NCI-H2196 treated with DMSO at 0.1 percent for 48 hours (cell line): ENCODE results near the gene TMEM43.
A peak's percentile ranks its signal among the peaks of the same experiment; 100 is the strongest.

ENCODE experiments used
- DNase-seq: peaks from one replicate; lab custom pipeline; 2025; ENCODE audit not compliant: unreplicated experiment; lab: John Stamatoyannopoulos, UW

The TMEM43 gene

DNA sequence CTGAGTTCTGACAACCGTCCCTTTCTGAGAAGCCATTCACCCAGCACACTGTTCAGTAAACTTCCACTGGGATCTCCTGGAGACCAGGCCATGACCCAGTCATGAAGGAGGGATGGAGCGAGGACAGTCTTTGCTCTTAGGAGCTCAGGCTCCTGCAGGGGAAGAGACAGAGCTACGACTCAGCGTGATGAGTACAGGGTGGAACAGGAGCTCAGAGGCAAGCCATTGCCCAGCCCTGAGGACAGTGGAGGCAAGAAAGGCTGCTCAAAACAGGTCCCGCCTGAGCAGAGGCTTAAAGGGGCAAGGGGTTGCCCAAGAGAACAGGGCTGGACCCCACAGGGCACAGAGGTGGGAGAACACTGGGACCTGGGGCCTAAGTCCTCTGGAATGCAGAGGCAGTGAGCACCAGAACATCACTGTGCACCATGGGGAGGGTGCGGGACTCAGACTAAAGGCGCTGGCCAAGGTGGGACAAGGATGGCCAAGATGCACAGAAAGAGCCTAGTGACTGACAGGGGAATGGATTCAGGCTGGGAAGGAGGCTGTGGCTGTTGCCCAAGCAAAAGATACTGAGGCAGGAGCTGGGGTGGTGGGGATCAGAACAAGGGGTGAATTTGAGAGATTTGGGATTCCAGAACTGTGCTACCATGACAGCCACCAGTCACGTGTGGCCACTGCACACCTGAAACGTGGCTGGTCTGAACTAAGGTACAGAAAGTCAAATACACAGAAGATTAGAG is 25.8 kb downstream of the TMEM43 start:
- DNase-seq, result no peak

DNA sequence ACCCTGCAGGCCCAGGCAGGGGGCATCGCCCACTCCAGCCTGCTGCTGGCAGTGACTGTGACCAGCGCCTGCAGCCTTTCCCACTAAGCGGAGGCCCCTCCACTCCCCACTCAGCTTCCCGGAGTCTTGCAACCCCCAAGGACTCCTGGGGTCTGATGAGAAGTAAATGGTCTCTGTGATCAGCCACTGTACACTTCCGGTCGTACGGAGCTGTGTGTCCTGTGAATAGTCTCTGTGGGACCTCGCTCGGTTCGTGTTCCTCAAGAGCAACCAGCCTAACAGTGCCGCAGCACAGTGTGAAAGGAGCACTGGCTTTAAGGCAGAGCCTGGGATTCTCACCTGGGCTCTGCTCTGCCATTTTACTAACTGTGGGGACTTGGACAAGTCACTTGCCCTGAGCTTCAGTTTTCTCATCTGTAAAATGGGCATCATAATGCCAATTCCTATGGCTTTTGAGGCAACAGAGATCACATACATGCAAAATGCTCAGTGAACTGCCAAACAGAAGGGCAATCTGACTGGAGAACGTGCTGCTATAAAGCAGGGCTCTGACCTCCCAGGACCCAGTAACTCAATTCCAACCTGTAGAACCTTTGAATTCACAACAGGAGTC is 26.7 kb downstream of the TMEM43 start:
- DNase-seq, result no peak

DNA sequence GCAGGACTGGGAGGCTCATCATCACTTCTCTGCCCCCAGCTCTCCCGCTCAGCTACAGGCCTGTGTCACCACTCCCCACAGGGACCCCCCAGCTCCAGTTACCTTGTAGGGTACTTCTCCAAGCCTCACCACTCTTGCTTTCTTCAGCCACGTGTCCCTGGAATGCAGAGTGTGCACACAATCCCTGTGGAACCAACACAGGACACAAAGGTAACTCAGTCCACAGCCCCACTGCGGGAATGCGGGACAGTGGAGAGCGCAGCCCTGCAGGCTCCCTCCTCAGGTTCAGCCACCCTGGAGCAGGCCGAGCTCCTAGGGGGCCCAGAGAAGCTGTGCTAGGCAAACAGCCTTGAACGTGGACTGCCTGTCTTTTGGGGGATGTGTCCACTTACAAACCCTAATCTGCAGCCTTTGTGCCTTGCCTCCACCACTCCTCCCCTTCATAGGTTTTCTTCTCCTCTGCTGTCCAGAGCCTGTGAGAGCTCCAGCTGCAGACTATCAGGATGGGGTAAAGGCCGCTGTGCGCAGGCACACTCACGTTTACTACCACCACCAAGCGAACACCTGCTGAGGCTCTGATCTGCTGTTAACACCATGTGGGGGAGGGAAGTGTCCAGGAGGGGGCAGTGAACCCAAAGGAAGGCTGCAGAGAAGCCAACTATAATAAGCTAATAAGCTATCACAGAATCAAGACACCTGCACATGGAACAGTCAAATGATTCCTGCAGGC is 27.5 kb downstream of the TMEM43 start:
- DNase-seq, result peak; percentile 1

DNA sequence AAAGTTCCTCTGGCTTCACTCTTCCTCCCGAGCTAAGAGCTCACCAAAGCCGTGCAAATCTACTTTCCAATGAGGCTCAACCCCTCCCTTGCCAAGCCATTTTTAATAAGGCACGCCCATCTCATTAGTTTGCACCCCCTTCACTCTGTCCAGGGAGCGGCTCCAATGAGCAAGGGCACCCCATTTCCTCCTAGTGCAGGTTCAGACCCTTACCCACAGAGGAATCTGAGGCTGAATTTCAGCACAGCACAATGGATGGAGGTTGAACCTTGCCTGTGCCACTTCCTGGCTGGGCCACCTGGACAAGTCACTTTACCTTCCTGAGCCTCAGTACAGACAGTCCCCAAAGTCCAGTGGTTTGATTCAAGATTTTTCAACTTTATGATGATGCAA is 28.1 kb downstream of the TMEM43 start:
- no peak for DNase-seq

DNA sequence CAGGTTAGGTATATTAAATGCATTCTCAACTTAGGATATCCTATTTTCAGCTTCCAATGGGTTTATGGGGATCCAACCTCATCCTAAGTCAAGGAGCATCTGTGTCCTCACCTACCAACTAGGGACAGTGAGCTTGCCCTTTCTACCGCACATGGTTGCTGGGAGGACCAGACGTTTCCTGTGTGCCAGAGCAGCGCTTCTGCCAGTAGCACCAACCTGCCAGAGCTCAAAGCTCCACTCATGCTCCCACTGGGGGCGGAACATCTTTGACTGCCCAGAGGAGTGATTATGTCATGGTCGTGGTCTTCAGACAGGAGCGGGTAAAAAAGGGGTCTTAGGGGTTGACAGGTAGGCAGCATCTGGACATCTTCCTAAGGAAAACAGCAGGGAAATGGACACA is 28.8 kb downstream of the TMEM43 start:
- no peak for DNase-seq

DNA sequence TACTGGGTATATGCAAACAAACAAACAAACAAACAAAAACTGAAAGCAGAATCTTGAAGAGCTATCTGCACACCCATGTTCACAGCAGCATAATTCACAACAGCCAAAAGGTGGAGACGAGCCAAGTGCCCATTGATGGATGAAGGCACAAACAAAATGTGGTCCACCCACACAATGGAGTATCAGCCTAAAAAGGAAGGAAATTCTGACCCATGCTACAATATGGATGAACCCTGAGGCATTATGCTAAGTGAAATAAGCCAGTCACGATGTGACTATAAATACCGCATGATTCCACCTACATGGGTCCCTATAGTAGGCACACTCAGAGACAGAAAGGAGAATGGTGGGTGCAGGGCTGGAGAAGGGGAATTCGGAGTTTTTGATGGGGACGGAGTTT is 29.4 kb downstream of the TMEM43 start:
- no peak for DNase-seq

DNA sequence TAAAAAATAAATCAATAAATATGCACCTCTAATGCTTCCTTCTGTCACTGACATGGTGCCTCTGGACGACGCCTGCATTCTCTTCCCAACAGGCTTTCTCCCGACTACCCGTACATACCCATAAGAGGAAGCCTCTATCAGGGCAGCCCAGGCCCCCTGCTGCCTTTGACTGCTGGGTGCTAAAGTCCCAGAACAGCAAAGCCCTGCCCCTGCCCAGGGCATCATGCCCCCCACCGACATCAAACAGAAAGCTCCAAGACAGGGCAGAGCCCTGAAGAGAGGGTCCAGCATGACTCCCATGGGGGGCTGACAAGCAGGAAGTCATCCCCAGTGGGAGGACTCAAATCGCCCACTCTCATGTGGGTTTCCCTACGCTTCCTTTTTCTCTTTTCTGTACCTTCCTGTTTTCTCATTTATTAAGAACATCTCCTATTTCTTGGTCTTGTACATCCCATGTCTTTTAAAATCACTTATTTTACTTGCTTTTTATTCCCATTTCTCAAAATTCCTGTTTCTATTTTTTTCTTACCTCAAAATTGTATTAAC is 30.1 kb downstream of the TMEM43 start:
- DNase-seq, result no peak

DNA sequence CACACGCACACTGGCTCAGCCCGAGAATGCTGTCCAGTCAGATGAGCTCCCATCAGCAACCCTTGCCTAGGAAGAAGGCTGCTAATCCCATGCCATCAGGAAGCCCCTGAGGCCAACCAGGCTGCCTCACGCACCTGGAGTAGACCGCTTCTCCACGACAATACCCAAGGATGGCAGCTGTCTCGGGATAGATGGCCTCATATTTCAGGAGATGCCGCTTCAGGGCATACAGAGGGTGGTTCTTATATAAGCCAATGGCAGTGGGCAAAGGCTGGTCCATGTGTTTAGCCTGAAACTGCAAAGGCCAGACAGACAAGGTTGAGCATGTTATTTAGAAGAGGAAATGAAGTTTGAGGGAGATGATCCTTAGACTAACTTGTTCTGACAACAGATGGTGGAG is 31.3 kb downstream of the TMEM43 start:
- no peak for DNase-seq

DNA sequence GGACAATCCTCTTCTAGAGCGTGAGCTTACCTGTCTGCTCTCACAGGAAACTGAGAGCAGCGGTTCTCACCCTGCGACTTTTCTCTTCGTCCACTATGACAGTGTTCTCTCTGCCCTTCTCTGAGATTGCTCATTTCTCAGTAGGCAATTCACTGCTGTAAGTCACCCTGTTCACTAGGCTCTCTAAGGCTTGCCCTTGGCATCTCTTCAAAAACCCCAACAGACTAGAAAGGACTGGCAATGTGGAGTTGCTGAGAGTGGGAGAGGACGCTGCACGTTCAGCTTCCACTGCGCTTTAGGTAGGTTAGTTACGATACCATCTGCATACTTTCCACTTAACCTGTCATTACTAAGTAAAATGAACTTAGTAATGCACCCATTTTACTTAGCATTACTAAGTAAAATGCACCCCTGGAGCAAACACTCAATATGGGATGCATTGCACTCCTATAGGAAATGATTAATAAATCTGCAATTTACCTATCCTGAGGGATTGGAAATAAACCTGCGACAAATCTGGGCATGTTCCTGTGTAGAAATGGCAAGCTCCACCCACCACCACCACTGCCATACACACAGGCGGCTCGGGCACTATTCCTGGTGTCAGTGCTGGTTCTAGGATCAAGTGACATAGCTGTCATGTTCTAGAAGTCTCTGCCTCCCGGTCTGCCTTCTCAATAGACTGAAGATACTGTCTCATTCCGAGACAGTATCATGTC is 32.1 kb downstream of the TMEM43 start:
- DNase-seq, result no peak

DNA sequence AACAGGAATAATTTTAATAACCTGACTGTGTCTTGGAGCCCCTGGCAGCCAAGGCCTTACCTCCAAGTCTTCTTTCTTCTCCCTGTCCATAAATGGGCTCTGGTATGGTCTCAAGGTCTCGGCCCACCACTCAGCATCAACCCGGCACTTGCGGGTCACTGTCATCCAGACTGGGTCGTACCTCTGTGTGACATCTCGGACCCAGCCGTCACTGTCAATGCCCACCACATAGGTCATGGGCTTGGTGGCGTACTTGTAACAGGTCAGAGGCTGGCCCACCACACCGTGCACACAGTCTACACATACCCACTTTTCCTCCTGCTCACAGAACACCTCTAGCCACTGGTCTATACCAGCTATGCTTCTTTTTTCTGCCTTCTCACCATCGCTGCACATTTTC is 33.1 kb downstream of the TMEM43 start:
- no peak for DNase-seq

DNA sequence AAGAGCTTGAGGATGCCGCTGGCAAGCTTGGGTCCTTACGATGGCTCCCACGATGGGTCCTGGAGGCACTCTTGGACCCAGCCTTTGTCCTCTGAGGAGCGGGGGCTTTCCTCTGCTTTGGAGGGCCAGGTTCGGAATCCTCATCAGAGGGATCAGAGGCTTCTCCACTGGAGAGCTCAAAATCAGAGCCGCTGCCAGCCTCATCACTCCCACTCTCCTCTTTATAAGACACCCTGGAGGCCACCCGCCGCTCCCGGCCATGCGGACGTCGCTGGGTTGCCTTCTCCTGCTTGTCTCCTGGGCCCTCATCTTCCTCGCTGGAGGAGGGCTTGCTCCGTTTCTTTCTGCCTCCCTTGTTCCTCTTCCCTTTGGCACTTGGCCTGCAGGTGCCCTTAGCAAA is 33.5 kb downstream of the TMEM43 start:
- DNase-seq, result no peak

DNA sequence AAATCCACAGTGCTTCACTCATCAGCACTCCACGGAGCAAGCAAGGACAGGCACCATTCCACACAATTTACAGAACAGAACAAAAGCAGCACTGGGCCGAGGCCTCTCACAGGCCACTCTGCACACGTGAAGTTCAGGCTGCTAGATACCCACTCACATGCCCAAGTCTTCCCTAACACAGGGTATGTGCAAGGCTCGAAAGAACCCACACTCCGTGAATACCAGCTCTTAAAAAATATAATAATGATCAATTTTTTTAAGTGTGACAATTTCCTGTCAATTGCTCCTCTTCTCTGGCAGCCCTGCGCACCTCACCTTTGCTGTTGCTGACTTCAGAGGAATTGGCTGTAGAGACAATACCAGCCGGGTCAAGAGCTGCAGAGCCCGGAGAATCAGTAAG is 34.6 kb downstream of the TMEM43 start:
- DNase-seq, result no peak

DNA sequence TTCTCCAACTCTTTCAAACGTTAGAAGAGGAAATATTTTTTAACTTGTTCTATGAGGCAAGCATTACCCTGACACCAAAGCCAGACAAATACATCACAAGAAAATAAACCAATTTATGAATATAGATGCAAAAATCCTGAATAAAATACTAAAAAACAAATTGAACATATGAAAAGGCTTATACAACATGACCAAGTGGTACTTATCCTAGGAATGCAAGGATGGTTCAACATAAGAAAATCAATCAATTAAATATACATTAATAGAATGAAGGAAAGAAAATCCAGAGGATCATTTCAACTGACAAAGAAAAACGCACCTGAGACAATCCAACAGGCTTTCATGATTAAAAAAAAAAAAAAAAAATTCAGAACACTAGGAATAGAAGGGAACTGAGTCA is 36.4 kb downstream of the TMEM43 start:
- no peak for DNase-seq

DNA sequence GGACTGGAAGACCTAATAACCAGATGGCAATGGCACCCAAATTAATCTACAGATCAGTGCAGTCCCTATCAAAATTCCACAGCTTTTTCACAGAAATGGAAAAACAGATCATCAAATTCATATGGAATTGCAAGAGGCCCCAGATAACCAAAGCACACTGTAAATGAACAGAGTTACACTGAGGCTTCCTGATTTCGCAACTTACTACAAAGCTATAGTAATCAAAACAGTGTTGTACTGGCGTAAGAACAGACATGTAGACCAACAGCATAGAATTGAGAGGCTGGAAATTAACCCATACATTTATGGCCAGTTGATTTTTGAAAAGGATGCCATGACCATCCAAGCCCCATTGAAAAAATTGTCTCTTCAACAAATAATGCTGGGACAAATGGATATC is 37.3 kb downstream of the TMEM43 start:
- no peak for DNase-seq

DNA sequence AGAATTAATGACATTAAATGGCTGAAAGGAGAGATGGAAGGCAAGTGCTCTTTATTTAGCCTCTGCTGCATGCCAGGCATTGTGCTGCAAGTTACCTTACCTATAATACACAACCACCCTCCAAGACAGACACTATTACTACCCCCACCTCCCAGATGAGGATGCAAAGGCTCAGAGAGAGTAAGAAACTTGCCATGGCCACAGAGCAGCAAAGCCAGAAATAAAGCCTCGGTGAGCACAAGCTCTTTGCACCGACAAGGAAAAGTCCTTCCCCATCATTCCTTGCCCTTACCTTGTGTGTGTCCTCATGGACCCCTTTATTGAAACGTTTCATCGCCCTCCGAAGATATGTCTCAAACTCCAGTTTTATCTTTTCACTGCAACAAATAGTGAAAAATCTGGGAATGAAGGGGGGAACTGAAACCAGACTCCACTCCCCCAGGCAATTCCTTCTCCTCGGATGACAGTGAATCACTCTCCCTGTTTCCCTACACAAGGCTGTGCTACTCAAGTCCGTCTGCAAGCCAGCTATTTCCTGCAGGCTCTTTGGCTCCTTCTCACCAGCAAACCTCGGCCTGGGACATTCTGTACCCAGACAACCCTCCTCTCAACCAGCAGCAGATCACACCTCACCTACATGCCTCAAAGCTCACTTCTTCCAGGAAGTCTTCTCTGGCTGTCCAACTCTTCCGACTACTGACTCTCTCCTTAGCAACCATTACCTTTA is 42.2 kb downstream of the TMEM43 start:
- no peak for DNase-seq

DNA sequence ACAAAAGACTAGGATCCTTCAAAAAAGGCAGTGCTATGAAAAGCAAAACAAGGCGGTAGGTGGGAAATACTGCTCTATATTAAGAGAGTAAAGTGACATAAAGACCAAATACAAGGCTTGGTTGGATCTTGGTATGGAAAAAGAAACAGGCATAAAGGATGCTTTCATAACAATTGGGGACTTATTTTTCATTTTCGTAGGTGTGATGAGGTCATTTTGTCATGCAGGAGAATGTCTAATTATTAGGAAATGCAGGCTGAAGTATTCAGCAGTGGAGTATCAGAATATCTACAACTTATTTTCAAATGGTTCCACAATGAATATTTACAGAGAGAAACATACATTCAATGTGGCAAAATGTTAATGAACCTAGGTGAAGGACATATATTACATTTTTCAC is 44.6 kb downstream of the TMEM43 start:
- no peak for DNase-seq

DNA sequence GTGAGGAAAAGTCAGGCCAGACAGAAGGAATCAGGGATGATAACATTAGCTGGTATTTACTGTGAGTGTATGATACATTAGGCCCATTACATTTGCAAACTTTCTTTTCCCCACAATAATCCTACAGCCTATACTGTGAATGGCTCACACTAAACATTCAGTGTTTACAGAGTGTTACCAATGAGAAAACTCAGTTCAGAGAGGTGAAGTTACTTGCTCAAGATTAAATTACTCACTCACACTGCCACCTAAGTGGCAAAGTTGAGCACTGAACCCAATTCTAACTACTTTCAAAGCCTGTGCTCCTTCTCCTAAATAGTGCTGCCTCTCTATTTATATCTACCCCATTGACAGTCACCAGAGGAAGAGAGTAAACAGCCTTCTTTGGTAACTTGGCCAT is 45.0 kb downstream of the TMEM43 start:
- DNase-seq, result no peak

DNA sequence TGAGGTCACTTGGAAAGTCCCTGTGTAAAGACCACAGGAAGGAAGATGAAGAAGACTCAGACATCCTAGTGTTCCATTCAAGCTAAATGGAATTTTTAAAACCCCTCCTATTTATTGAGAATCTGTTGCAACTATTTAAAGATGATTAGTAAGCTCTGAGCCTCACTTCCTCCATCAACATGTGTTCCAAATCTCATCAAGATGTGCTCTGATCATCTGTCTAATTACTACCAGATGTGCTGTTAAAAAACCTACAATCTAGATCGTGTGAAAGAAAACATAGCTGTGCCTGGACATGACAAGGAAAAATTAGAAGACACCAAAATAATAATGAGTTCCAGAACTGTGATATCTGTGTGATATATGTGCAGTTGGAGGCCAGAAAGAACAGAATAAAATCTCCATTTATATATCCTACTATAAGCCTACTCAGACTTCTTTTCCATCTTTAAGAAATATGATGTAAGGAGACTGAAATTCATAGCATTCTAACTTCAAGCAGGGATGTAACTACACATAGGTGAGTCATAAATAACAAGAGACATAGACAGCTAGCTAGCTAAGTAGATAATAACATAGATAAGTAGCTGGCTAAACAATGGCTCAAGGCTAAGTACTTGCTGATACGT is 45.8 kb downstream of the TMEM43 start:
- DNase-seq, result no peak

DNA sequence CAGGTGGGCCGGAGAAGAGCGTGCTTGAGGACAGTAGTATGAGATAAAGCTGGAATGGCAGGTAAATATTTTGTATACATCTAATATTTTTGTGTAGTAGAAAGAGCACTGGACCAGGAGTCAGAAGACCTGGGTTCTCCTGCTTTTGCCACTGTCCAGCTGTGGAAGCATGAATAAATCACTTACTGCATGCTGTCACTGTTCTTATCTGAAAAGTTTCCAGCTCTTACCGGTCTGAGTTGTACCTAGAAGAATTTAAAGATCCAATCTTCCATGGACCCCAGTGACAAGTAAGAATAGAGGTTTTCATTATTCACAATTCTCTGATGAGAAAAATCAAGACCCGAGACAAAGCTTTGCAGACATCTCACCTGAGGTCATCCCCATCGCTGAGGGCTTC is 47.6 kb downstream of the TMEM43 start:
- no peak for DNase-seq

DNA sequence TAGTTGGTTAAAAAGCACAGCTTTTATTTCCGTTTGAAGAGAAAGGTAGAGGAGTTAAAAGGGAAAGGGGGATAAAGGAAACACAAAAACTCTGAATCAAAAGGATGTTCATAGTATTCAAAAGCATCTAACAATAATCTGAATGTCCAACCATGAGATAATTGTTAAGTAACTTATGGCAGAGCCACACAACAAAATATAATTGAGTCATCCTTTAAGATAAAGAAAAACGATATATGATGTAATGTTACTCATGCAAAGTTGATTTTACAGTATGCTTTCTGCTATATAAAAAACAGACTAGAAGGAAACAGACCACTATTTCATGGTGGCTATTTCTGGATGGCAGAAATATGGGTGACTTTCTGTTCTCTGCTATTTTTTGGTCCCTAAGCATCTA is 49.6 kb downstream of the TMEM43 start:
- no peak for DNase-seq
